SH-SY5Y (cell line): Measurements from ENCODE around the gene CERS1.

Experiments used
- GATA2 ChIP-seq: IDR thresholded peaks from 2 replicates; pipeline ENCODE4 v1.6.1; 2011; ENCODE audit warnings: mild to moderate bottlenecking, low read depth, low read length
- GATA3 ChIP-seq: IDR thresholded peaks from 2 replicates; pipeline ENCODE4 v1.6.1; 2011; ENCODE audit warnings: low read depth, mild to moderate bottlenecking, low read length, moderate library complexity

DNA sequence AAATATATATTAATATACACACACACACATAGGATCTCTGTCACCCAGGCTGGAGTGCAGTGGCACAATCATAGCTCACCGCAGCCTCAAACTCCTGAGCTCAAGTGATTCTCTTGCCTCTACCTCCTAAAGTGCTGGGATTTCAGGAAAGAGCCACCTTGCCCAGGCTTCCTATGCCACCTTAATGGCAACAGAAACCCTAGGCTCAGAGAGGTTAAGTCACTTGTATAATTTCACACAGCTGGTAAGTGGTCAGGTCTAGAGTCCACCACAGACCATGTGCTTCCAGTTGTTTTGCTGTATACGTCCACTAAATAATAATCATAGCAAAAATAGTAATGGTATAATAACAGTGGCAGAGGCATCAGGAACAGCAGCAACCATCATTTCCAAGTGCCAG is 65.5 kb downstream of the CERS1 start:
- TF ChIP-seq GATA2 (no peak), GATA3 (no peak)
